ENCODE data around the gene ESRRG. TPM values are rescaled to one million over a fixed set of nuclear protein-coding genes. Genes with fewer than 3 reads are reported as not detected.
A peak's percentile ranks its signal among the peaks of the same experiment; 100 is the strongest.
"Not testable (repeated sequence)": the region's sequence is repeated elsewhere in the genome, so short reads cannot be mapped to it uniquely, and the experiment has no call there.

ESRRG gene
- total RNA-seq, 1 donor, result 0.18 TPM

- peak overlapping the region; percentile 59 for H3K4me3 ChIP-seq (ENCODE audit: low read depth, low read length)
- no peak for TF ChIP-seq CTCF (IDR thresholded peaks at IDR 0.05; ENCODE audit: insufficient read depth, low read length)
- DNase-seq (ENCODE audit: low read depth), result peak; percentile 34
Observed at GRCh38 chr1:216531263-216532239, 191.7 kb downstream of the ESRRG start.

GRCh38 chr1:216529851-216530250, 193.4 kb downstream of the ESRRG start:
- DNase-seq (ENCODE audit: low read depth); H3K4me3 ChIP-seq (ENCODE audit: low read depth, low read length): not testable (repeated sequence)

DNA sequence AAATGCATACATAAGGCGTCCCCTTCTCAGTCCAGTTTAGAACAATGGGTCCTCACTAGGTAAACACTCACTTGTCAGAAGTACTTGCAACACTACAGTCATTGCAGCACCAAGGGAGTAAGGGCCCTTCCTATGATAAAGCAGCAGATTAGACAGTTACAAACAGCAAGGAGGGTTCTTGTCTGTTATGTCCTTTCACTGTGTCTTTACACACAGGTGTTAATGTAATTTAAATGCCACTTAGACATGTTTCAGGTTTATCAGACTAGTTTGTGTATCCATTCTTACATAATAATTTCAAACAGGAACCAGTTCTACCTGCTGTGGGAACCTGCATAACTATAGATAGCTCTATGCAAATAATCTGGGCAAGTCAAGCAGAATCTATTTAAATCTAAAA, 194.4 kb downstream of the ESRRG start:
- no peak for DNase-seq (ENCODE audit: low read depth)
- H3K4me3 ChIP-seq (ENCODE audit: low read depth, low read length), result no peak overlapping the region
- no peak for TF ChIP-seq CTCF (IDR thresholded peaks at IDR 0.05; ENCODE audit: insufficient read depth, low read length)

DNA sequence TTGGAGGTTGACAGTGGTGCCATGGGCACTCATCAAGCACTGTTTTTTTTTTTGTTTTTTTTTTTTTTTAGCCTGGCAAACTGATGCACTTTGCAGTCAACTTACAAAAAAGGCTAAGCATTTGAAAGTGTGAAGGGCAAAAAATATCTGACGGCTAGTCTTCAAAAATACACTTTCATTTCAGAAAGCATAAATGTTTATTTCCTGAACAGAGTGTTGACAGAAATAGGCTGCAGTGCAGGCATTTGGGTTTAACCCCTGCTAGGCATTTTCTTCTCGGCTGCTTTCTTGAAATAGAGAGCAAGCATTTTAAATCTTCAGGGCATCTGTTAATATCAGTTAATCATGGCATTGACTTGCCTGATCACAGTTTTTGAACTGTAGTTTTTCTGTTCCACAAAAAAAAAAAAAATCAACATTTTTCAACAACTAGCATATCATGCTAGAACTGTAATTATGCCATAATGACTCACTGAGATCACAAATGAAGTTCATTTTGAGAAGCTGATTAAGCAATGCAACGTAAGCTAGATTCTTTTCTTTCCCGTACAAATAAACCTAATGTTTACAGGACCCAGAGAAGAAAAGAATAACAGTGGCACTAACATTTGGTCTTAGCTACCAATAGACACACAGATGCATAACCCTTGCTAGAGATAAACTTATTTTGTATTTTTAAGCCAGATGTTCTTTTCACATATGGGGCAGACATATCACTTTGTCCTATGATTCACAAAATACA, 199.6 kb downstream of the ESRRG start:
- H3K4me3 ChIP-seq (ENCODE audit: low read depth, low read length), result no peak overlapping the region
- TF ChIP-seq CTCF (IDR thresholded peaks at IDR 0.05; ENCODE audit: insufficient read depth, low read length), result no peak
- no peak for DNase-seq (ENCODE audit: low read depth)

DNA sequence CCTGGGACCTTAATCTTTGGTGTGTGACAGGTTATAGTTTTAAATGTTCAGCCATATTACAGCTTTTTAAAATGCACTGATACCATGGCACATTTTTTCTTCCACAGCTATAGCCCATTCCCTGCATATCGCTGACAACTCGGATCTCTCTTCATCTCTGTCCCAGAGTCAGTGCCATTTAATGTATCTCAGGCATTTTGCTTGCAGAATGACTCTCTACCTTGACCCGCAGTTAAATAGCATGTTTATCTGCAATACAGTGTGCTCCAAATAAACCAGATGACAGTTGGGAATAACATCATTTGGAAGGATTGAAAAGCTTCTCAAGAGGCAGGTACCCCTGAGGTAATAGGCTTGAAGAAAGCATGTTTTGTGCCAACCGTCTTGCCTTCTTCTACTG, 200.2 kb downstream of the ESRRG start:
- DNase-seq (ENCODE audit: low read depth), result no peak
- TF ChIP-seq CTCF (IDR thresholded peaks at IDR 0.05; ENCODE audit: insufficient read depth, low read length), result no peak
- no peak overlapping the region for H3K4me3 ChIP-seq (ENCODE audit: low read depth, low read length)

GRCh38 chr1:216521477-216521876, 201.8 kb downstream of the ESRRG start:
- H3K4me3 ChIP-seq (ENCODE audit: low read depth, low read length), result no peak overlapping the region
- no peak for DNase-seq (ENCODE audit: low read depth)
- TF ChIP-seq CTCF (IDR thresholded peaks at IDR 0.05; ENCODE audit: insufficient read depth, low read length), result no peak

All from fibroblast of the aortic adventitia (primary cell).